GM12878 (cell line): ENCODE results near the gene DNAH8. TPM values are rescaled to one million over a fixed set of nuclear protein-coding genes. Genes with fewer than 3 reads are reported as not detected.

Source experiments
- ATAC-seq: fragments of 200-7000 bp; cut with Tn5 transposase; 3 replicates; pipeline ENCODE4 v1.9.1; 2020; ENCODE audit warnings: mild to moderate bottlenecking, moderate library complexity
- BruUV-seq: library from RNA; stranded (reverse); fragments of 400-500 nt; replicated peaks from 2 replicates; lab custom pipeline; 2021; lab: Mats Ljungman, UMichigan
- CTCF ChIA-PET: fragments of 300-600 bp; sonication (Branson Sonifier 250); formaldehyde crosslinking; extraction: SDS; loops from one replicate; lab custom pipeline; 2021; ENCODE audit warnings: inconsistent platforms; lab: Yijun Ruan, JAX
- POLR2A ChIA-PET: fragments of 350-600 bp; formaldehyde crosslinking; extraction: SDS; loops from one replicate; lab custom pipeline; 2021; ENCODE audit warnings: inconsistent platforms; lab: Charles Lee
- RAD21 ChIA-PET: fragments of 300-600 bp; sonication (Branson Sonifier 250); formaldehyde crosslinking; loops from one replicate; lab custom pipeline; 2023; ENCODE audit warnings: antibody characterized with exemption; ENCODE audit not compliant: unreplicated experiment; lab: Charles Lee
- SMC1A ChIA-PET: fragments of 300-600 bp; sonication (Branson Sonifier 250); formaldehyde crosslinking; loops from one replicate; lab custom pipeline; 2023; ENCODE audit not compliant: unreplicated experiment, uncharacterized antibody; lab: Charles Lee
- DNase-seq: peaks from one replicate; pipeline ENCODE4 v3.0.0-alpha.2; 2011; ENCODE audit warnings: low read depth, low spot score
- FAIRE-seq: peaks from 3 replicates; lab custom pipeline; 2011; peaks lifted over from hg19 to GRCh38; lab: Jason Lieb, UNC
- H2AFZ ChIP-seq: 2 replicates; pipeline ENCODE4 v1.6.0; 2011; ENCODE audit warnings: low read depth, low read length, control low read depth; ENCODE audit not compliant: control insufficient read depth
- H3K27ac ChIP-seq: 2 replicates; pipeline ENCODE4 v1.5.1; 2011; ENCODE audit warnings: control low read depth; ENCODE audit not compliant: control insufficient read depth, insufficient read depth
- H3K27me3 ChIP-seq, 2 experiments: replicated peaks in 1 of 2; 2 replicates each; pipeline versions ENCODE4 v1.6.0 to v1.6.1; 2011; ENCODE audit warnings: low read length in 1 of 2; ENCODE audit not compliant: control insufficient read depth in 2 of 2, insufficient read depth in 2 of 2
- H3K36me3 ChIP-seq, 2 experiments: 2 replicates each; pipeline ENCODE4 v1.5.1; 2011; ENCODE audit warnings: low read length in 1 of 2; ENCODE audit not compliant: control insufficient read depth in 2 of 2, insufficient read depth in 2 of 2
- H3K4me1 ChIP-seq: 2 replicates; pipeline ENCODE4 v1.6.1; 2011; ENCODE audit warnings: mild to moderate bottlenecking, low read length, moderate library complexity, mixed read lengths; ENCODE audit not compliant: control insufficient read depth, insufficient read depth
- H3K4me2 ChIP-seq: 2 replicates; pipeline ENCODE4 v1.6.0; 2011; ENCODE audit warnings: control low read depth; ENCODE audit not compliant: control insufficient read depth, insufficient read depth
- H3K4me3 ChIP-seq: fragments of 200-600 bp; sonication (generic); 2 replicates; pipeline ENCODE4 v1.5.1; 2016
- H3K79me2 ChIP-seq: 2 replicates; pipeline ENCODE4 v1.6.0; 2011; ENCODE audit warnings: low read length; ENCODE audit not compliant: control insufficient read depth, insufficient read depth
- H3K9ac ChIP-seq: 2 replicates; pipeline ENCODE4 v1.8.0; 2011; ENCODE audit warnings: low read length, control low read depth, mixed read lengths; ENCODE audit not compliant: control insufficient read depth, insufficient read depth
- H3K9me3 ChIP-seq: replicated peaks from 3 replicates; pipeline ENCODE4 v1.5.1; 2011; ENCODE audit warnings: mild to moderate bottlenecking, low read length; ENCODE audit not compliant: control insufficient read depth, insufficient read depth
- H4K20me1 ChIP-seq: 2 replicates; pipeline ENCODE4 v1.6.0; 2011; ENCODE audit not compliant: control insufficient read depth, insufficient read depth
- DPF2 ChIP-seq: fragments of 450-650 bp; IDR thresholded peaks from 2 replicates; pipeline ENCODE4 v1.6.1; 2017; ENCODE audit warnings: mild to moderate bottlenecking
- HCFC1 ChIP-seq: fragments of 150-350 bp; IDR thresholded peaks from 2 replicates; pipeline ENCODE4 v1.6.1; 2014; ENCODE audit warnings: low read length
- MTA2 ChIP-seq: fragments of 450-650 bp; IDR thresholded peaks from 2 replicates; pipeline ENCODE4 v1.6.1; 2016; ENCODE audit warnings: low read depth, mild to moderate bottlenecking, moderate library complexity
- TCF12 ChIP-seq: IDR thresholded peaks from 2 replicates; pipeline ENCODE4 v1.6.1; 2011; ENCODE audit warnings: low read depth, mild to moderate bottlenecking, low read length
- WGBS: methylation state at CpG from one replicate; pipeline ENCODE4 v1.1.6; 2016; ENCODE audit warnings: low lambda C conversion rate; ENCODE audit not compliant: insufficient replicate concordance, insufficient coverage; ENCODE audit errors: missing lambda C conversion rate; 5-methylcytosine and 5-hydroxymethylcytosine counted together
- in situ Hi-C: fragments of 300-500 bp; cut with MboI; formaldehyde crosslinking; loops from 9 replicates; pipeline ENCODE4 v1.14.3; 2018; ENCODE audit warnings: mixed read lengths
- intact Hi-C: fragments of 100-400 bp; cut with micrococcal nuclease; formaldehyde crosslinking; loops from one replicate; pipeline ENCODE4 v1.14.2; 2022; ENCODE audit not compliant: unreplicated experiment
- polyA plus RNA-seq, 11 experiments: library from polyadenylated mRNA; depleted of rRNA in 4 of 11; unstranded in 6 of 11; stranded (reverse) in 5 of 11; fragments of >200 nt; fragmentation: Nextera tagmentation in 4 of 11; fragmentation: Illumina TruSeq in 1 of 11; extraction: Ambion mirVana in 4 of 11; extraction: Trizol in 1 of 11; gene quantifications; 1 replicate in 1 of 11; 2 replicates in 10 of 11; pipeline versions ENCODE4 v1.2.1 to v1.2.3, GENCODE V29; 2011 to 2016; ENCODE audit warnings: inconsistent platforms in 2 of 11, missing spikeins in 2 of 11, low read depth in 1 of 11
- total RNA-seq, 4 experiments: library from RNA; depleted of rRNA in 3 of 4; stranded (reverse); fragments of >200 nt in 3 of 4; fragmentation: Illumina TruSeq in 1 of 4; extraction: Trizol in 1 of 4; gene quantifications; 2 replicates each; pipeline versions ENCODE4 v1.2.1 to v1.2.3, GENCODE V29; 2013 to 2021
- TF ChIP-seq, protein P1 (sequence below): fragments of 450-650 bp; IDR thresholded peaks from 2 replicates; pipeline ENCODE4 v1.6.1; 2017; ENCODE audit warnings: mild to moderate bottlenecking, moderate library complexity

The DNAH8 gene
- total and polyA plus RNA-seq, 10 of the 15 experiments (the other 5 are each of a cell fraction or from before 2014, with no cell fraction given), result 0.02 to 0.34 (median 0.10) TPM; not detected in 3

DNA sequence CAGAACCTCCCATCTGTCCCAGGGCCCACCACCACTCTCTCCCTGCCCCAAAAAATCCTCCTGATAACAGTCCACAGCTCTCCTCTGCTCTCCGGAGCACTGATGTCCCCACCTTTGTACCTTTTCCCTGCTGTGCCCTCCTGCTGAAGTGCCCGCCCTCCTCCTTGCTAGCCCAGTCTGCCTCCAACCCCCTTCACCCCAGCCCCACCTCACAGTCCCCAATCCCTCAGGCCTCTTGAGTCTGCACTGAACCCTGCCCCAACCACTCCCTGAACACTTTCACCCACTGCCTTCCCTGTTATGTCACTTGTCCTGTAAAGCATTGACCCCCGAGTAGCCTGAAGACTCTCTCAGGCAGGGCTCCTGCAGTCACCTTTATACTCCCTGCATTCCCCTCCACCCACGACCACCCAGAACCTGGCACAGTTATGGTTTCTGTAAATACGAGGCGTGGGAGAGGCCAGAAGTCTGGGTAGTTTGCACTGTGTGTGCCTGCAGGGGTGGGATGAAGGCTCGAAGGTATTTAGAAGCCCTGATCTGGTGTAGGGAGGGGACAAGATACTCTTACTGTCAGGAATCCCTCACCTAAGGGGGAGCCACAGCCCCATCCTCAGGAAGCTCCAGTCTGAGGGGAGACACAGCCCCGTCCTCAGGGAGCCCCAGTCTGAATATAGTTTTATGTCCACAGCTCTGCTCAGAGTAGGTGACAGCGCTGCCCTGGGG, 338.9 kb downstream of the DNAH8 start:
- Histone ChIP-seq H3K36me3 (no peaks in the 10 kb centered on the region), H3K4me2 (no peak overlapping the region), H2AFZ (no peak overlapping the region), H3K79me2 (no peaks in the 10 kb centered on the region), H3K9me3 (no peaks in the 10 kb centered on the region), H3K4me1 (no peaks in the 10 kb centered on the region; the same call in 1 of the 2 replicates), H3K4me3 (no peak overlapping the region), H3K27ac (no peak overlapping the region), H3K9ac (no peak overlapping the region), H4K20me1 (0 out of 2 replicates have a peak, but pooled peaks cover 3% of the 10 kb centered on the region), H3K27me3 (peaks cover 0 to 1% of the 10 kb centered on the region in 2 experiments; a peak in 3 of 4 replicates)
- no TSS peak for BruUV-seq
- CTCF ChIA-PET, result interaction anchor here (0.6 to 1.1 kb wide), 2 partner anchors 181 to 1160 kb away, joined by 3 to 5 read pairs; no protein-coding TSS in a partner anchor
- TF ChIP-seq MTA2, result no peak
- TF ChIP-seq, protein P1, sequence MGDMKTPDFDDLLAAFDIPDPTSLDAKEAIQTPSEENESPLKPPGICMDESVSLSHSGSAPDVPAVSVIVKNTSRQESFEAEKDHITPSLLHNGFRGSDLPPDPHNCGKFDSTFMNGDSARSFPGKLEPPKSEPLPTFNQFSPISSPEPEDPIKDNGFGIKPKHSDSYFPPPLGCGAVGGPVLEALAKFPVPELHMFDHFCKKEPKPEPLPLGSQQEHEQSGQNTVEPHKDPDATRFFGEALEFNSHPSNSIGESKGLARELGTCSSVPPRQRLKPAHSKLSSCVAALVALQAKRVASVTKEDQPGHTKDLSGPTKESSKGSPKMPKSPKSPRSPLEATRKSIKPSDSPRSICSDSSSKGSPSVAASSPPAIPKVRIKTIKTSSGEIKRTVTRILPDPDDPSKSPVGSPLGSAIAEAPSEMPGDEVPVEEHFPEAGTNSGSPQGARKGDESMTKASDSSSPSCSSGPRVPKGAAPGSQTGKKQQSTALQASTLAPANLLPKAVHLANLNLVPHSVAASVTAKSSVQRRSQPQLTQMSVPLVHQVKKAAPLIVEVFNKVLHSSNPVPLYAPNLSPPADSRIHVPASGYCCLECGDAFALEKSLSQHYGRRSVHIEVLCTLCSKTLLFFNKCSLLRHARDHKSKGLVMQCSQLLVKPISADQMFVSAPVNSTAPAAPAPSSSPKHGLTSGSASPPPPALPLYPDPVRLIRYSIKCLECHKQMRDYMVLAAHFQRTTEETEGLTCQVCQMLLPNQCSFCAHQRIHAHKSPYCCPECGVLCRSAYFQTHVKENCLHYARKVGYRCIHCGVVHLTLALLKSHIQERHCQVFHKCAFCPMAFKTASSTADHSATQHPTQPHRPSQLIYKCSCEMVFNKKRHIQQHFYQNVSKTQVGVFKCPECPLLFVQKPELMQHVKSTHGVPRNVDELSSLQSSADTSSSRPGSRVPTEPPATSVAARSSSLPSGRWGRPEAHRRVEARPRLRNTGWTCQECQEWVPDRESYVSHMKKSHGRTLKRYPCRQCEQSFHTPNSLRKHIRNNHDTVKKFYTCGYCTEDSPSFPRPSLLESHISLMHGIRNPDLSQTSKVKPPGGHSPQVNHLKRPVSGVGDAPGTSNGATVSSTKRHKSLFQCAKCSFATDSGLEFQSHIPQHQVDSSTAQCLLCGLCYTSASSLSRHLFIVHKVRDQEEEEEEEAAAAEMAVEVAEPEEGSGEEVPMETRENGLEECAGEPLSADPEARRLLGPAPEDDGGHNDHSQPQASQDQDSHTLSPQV, result no peak
- no peak for TF ChIP-seq TCF12
- TF ChIP-seq DPF2, result no peak
- TF ChIP-seq HCFC1, result no peak
- intact Hi-C loops, result no loop called here
- in situ Hi-C loops, result no loop called here
- DNase-seq (no peak), ATAC-seq (peak; percentile 22), FAIRE-seq (no peak)
- SMC1A ChIA-PET, result interaction anchor here (0.6 kb wide), 1 partner anchor 32 kb away, joined by 3 read pairs; no protein-coding TSS in a partner anchor
- WGBS, result 9% methylated on average over 9 of the region's 9 CpGs
- RAD21 ChIA-PET, result no interaction called here
- POLR2A ChIA-PET, result no interaction called here
